CD4-positive, alpha-beta T cell (primary cell): ENCODE results near the gene MBTPS1. TPM values are rescaled to one million over a fixed set of nuclear protein-coding genes. Genes with fewer than 3 reads are reported as not detected.

ENCODE experiments used
- ATAC-seq: fragments of 200-7000 bp; cut with Tn5 transposase; one replicate; pipeline ENCODE4 v1.10.0; 2022; ENCODE audit warnings: mild to moderate bottlenecking; ENCODE audit not compliant: poor library complexity
- CTCF ChIA-PET: fragments of 350-600 bp; sonication (Branson Sonifier 250); formaldehyde crosslinking; loops from one replicate; lab custom pipeline; 2021; ENCODE audit warnings: antibody characterized with exemption, inconsistent platforms; lab: Charles Lee
- POLR2A ChIA-PET: fragments of 350-600 bp; sonication (Branson Sonifier 250); formaldehyde crosslinking; loops from one replicate; lab custom pipeline; 2021; ENCODE audit warnings: antibody characterized with exemption, inconsistent platforms; lab: Charles Lee
- DNase-seq, 14 experiments: peaks; one replicate each; pipeline ENCODE4 v3.0.0-alpha.2; 2013 to 2020; ENCODE audit warnings: mixed read lengths in 2 of 14
- H3K27ac ChIP-seq, 2 donors: one replicate each; pipeline versions ENCODE4 v1.5.1 to v1.7.0; 2013; ENCODE audit warnings: low read length in 2 of 2, low read depth in 1 of 2, mild to moderate bottlenecking in 1 of 2
- H3K27me3 ChIP-seq, 2 experiments: 1 replicate in 1 of 2; 2 replicates in 1 of 2; pipeline versions ENCODE4 v1.6.1 to v1.7.0; 2013; ENCODE audit warnings: low read length in 2 of 2, control low read depth in 1 of 2, mild to moderate bottlenecking in 1 of 2, moderate library complexity in 1 of 2; ENCODE audit not compliant: insufficient read depth in 2 of 2, control insufficient read depth in 1 of 2
- H3K36me3 ChIP-seq: one replicate; pipeline ENCODE4 v1.6.1; 2013; ENCODE audit warnings: low read length, control low read depth; ENCODE audit not compliant: insufficient read depth
- H3K4me1 ChIP-seq: one replicate; pipeline ENCODE4 v1.6.1; 2013; ENCODE audit warnings: low read length, control low read depth; ENCODE audit not compliant: insufficient read depth
- H3K4me3 ChIP-seq: one replicate; pipeline ENCODE4 v1.5.1; 2013; ENCODE audit warnings: mild to moderate bottlenecking, low read length, moderate library complexity
- H3K9me3 ChIP-seq, 2 experiments: 1 replicate in 1 of 2; 2 replicates in 1 of 2; pipeline versions ENCODE4 v1.6.1 to v1.7.0; 2013; ENCODE audit warnings: low read length in 2 of 2, mild to moderate bottlenecking in 2 of 2, control low read depth in 1 of 2, moderate library complexity in 1 of 2; ENCODE audit not compliant: control insufficient read depth in 1 of 2, insufficient read depth in 1 of 2
- H3K27ac Mint-ChIP-seq: one replicate; pipeline ENCODE4 v1.8.0; 2020; ENCODE audit warnings: mixed read lengths
- H3K27me3 Mint-ChIP-seq: one replicate; pipeline ENCODE4 v1.8.0; 2021; ENCODE audit warnings: mixed read lengths
- H3K36me3 Mint-ChIP-seq: one replicate; pipeline ENCODE4 v1.8.0; 2021; ENCODE audit warnings: low read depth, mixed read lengths
- H3K4me1 Mint-ChIP-seq: one replicate; pipeline ENCODE4 v1.8.0; 2021; ENCODE audit warnings: low read depth, mixed read lengths
- H3K4me3 Mint-ChIP-seq: one replicate; pipeline ENCODE4 v1.8.0; 2020; ENCODE audit warnings: mild to moderate bottlenecking, mixed read lengths
- H3K9me3 Mint-ChIP-seq: one replicate; pipeline ENCODE4 v1.8.0; 2020; ENCODE audit warnings: mixed read lengths
- intact Hi-C, 2 experiments: fragments of 100-400 bp; cut with DNase I in 1 of 2; cut with micrococcal nuclease in 1 of 2; formaldehyde crosslinking; loops; one replicate each; pipeline versions ENCODE4 v1.15.1 to v1.9.0; 2023 to 2025; cut with DNase I, micrococcal nuclease
- total RNA-seq, 174 experiments: library from RNA in 2 of 174; stranded (reverse) in 2 of 174; gene quantifications; one replicate each; pipeline ENCODE4 v1.2.3 and lab custom pipeline; 2021 to 2026
- TF ChIP-seq, protein P1 (sequence below): fragments of 200-600 bp; IDR thresholded peaks from one replicate; pipeline ENCODE4 v1.8.0; 2022; ENCODE audit warnings: antibody characterized with exemption, mild to moderate bottlenecking

The MBTPS1 gene
- total RNA-seq, 2 experiments from 2014 or later = 121 to 122 TPM

DNA sequence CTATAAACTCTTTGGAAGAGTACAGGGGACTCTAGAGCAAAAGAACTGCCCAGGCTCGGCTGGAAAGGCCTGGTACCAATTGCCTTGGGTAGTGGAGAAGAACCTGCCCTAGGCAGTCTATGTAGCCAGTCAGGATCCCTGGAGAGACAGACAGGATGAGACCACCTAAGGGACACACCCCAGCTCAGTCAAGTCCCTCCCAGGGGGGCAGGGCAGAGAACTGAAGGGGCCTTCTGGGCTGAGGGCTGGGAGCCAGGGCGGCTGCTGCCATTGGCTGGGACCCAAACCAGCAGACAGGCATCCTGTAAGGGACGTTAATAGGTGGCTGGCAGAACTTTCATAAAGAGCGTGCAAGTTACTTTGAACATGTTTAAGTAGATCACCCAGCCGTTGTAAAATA is 61.4 kb downstream of the MBTPS1 start:
- intact Hi-C loops = no loop called here
- no peaks in the 10 kb centered on the region for H3K9me3 ChIP-seq
- peaks cover 88% of the 10 kb centered on the region for H3K36me3 Mint-ChIP-seq
- no peaks in the 10 kb centered on the region for H3K9me3 Mint-ChIP-seq
- no peaks in the 10 kb centered on the region for H3K27me3 ChIP-seq
- H3K27me3 Mint-ChIP-seq = no peaks in the 10 kb centered on the region
- peaks cover 79% of the 10 kb centered on the region for H3K36me3 ChIP-seq
- H3K4me3 Mint-ChIP-seq = no peak overlapping the region
- peak in 1 of 14 experiments; percentile 27 for DNase-seq
- H3K27ac Mint-ChIP-seq = no peak overlapping the region
- no peak for ATAC-seq
- no peak overlapping the region for H3K27ac ChIP-seq
- no peaks in the 10 kb centered on the region for H3K4me1 Mint-ChIP-seq
- no peak overlapping the region for H3K4me3 ChIP-seq
- POLR2A ChIA-PET = no interaction called here
- CTCF ChIA-PET = no interaction called here
- no peaks in the 10 kb centered on the region for H3K4me1 ChIP-seq
- TF ChIP-seq, protein P1, sequence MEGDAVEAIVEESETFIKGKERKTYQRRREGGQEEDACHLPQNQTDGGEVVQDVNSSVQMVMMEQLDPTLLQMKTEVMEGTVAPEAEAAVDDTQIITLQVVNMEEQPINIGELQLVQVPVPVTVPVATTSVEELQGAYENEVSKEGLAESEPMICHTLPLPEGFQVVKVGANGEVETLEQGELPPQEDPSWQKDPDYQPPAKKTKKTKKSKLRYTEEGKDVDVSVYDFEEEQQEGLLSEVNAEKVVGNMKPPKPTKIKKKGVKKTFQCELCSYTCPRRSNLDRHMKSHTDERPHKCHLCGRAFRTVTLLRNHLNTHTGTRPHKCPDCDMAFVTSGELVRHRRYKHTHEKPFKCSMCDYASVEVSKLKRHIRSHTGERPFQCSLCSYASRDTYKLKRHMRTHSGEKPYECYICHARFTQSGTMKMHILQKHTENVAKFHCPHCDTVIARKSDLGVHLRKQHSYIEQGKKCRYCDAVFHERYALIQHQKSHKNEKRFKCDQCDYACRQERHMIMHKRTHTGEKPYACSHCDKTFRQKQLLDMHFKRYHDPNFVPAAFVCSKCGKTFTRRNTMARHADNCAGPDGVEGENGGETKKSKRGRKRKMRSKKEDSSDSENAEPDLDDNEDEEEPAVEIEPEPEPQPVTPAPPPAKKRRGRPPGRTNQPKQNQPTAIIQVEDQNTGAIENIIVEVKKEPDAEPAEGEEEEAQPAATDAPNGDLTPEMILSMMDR = no peak

DNA sequence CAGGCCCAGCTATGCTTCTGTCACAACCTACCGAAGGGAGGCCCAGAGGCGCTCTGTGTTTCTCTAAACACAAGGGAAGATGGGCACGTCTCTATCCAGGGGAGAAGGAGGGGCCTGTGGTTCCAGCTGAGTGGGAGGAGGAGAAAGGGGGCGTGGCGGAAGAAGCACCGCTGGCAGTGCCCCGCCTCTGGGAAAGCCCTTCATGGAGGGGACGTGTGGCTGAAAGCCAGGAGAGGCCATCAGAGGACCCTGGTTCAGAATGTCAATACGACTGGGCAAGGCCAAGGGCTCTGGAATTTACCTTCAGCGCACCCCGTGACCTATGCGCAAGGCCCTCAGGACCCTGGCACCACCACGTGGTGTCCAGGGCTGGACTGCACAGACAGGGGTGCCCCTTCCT is 61.8 kb downstream of the MBTPS1 start:
- intact Hi-C loops = no loop called here
- Histone ChIP-seq H3K9me3 (no peaks in the 10 kb centered on the region), H3K27me3 (no peaks in the 10 kb centered on the region), H3K27ac (no peak overlapping the region), H3K4me1 (no peaks in the 10 kb centered on the region), H3K36me3 (peaks cover 79% of the 10 kb centered on the region), H3K4me3 (no peak overlapping the region)
- TF ChIP-seq, protein P1 = no peak
- ChIA-PET CTCF (no interaction called here), POLR2A (no interaction called here)
- Mint-ChIP-seq H3K27me3 (no peaks in the 10 kb centered on the region), H3K36me3 (peaks cover 88% of the 10 kb centered on the region), H3K27ac (no peak overlapping the region), H3K9me3 (no peaks in the 10 kb centered on the region), H3K4me1 (no peaks in the 10 kb centered on the region), H3K4me3 (no peak overlapping the region)
- DNase-seq (peak in 1 of 14 experiments; percentile 25), ATAC-seq (no peak)

GRCh38 chr16:84054271-84054670 is 62.5 kb downstream of the MBTPS1 start:
- ChIA-PET POLR2A (no interaction called here), CTCF (no interaction called here)
- no peaks in the 10 kb centered on the region for H3K27me3 Mint-ChIP-seq
- Histone ChIP-seq H3K27me3 (no peaks in the 10 kb centered on the region), H3K27ac (no peak overlapping the region), H3K9me3 (no peaks in the 10 kb centered on the region), H3K4me3 (no peak overlapping the region), H3K36me3 (peaks cover 78% of the 10 kb centered on the region), H3K4me1 (no peaks in the 10 kb centered on the region)
- intact Hi-C loops = no loop called here
- H3K9me3 Mint-ChIP-seq = no peaks in the 10 kb centered on the region
- TF ChIP-seq, protein P1 = no peak
- H3K4me3 Mint-ChIP-seq = no peak overlapping the region
- H3K36me3 Mint-ChIP-seq = peaks cover 88% of the 10 kb centered on the region
- no peak for ATAC-seq
- no peaks in the 10 kb centered on the region for H3K4me1 Mint-ChIP-seq
- no peak overlapping the region for H3K27ac Mint-ChIP-seq
- peak in 1 of 14 experiments; percentile 27 for DNase-seq
